Pulmonary artery endothelial cell (primary cell): Measurements from ENCODE around the gene TRIM37. TPM values are rescaled to one million over a fixed set of nuclear protein-coding genes. Genes with fewer than 3 reads are reported as not detected.

Source experiments
- DNase-seq: peaks from one replicate; pipeline ENCODE4 v3.0.0-alpha.2; 2011; ENCODE audit warnings: low read depth, low spot score
- total RNA-seq: library from RNA; depleted of rRNA; stranded (reverse); fragments of >200 nt; gene quantifications from 2 replicates; pipeline ENCODE4 v1.2.3, GENCODE V29; 2014

Gene TRIM37
- total RNA-seq, 1 donor from 2014 or later: 58.8 TPM

GRCh38 chr17:58947411-58947810 is 159.3 kb downstream of the TRIM37 start:
- DNase-seq: no peak

DNA sequence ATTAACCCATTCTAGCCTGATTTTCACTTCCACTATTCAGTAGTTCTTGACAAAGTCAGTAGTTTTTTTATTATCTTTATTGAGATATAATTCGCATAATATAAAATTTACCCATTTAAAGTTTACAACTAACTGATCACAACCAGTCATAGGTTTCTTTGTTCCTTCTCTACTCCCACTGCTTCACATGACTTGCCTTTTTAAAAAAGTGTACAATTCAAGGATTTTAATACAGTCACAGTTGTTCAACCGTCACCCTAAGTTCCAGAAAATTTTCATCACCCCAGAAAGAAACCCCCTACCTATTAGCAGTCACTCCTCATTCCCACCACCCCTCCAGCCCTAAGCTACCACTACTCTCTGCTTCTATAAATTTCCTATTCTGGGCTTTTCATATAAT is 162.5 kb downstream of the TRIM37 start:
- DNase-seq: no peak

DNA sequence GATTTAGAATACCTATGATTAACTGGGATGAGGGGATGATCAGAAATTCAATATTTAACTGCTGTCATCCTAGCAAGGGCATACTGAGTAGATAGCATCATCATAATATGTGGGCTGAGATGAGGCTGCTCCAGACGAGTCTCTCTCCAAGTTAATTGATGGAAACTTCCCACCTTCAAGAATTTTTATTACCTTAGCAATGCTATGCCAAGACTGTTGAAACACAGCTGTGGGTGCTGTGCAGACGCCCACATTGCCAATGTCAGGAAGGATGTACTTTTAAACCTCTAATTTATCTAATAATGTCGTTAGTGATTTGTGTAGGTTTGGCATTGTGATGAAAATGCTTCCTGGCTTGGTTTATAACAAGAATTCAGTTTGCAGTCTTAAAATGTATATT is 170.4 kb downstream of the TRIM37 start:
- no peak for DNase-seq

- DNase-seq: no peak
Observed at GRCh38 chr17:58932956-58933355, 173.7 kb downstream of the TRIM37 start.

Other genes starting within 250 kb of the TRIM37 start
- 50.2 and 83.2 TPM in 2 replicates for gene SKA2, start 48.3 kb upstream of the TRIM37 start, total RNA-seq
- gene PRR11, start 48.9 kb upstream of the TRIM37 start, total RNA-seq: 13.3 and 19.4 TPM in 2 replicates
- gene SMG8, start 103.2 kb upstream of the TRIM37 start, total RNA-seq: 29.1 and 34.9 TPM in 2 replicates
- 3.2 and 5.0 TPM in 2 replicates for gene GDPD1, start 113.6 kb upstream of the TRIM37 start, total RNA-seq
- gene YPEL2, start 224.8 kb upstream of the TRIM37 start, total RNA-seq: 29.9 and 78.8 TPM in 2 replicates